ENCODE results near the gene SEPTIN1.

The SEPTIN1 gene

DNA sequence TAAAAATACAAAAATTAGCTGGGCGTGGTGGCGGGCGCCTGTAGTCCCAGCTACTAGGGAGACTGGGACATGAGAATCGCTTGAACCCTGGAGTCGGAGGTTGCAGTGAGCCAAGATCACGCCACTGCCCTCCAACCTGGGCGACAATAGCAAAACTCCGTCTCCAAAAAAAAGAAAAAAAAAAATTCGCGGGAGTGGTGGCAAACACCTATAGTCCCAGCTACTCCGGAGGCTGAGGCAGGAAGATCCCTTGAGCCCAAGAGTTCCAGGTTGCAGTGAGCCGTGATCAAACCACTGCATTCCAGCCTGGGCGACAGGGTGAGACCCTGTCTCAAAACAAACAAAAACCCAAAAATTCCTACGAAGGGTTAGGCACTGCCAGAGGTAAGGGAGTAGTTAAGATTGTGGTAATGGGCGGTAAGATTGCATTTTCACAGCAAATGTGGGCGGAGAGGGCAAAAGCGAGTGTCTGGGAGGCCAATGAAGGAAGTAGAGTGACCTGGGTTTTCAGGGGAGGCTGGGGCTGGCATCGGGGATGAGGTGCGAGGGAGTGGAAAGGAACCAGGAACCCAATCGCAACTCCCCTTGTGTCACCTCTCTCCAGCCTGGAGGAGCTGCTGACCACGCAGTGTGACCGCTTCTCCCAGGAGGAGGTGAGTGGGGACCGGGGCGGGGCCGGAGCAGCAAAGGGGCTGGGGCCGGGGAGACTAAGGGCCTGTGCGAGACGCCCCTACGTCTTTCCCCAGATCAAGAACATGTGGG, 5.1 kb downstream of the SEPTIN1 start:
- DNase-seq (ENCODE audit: low read depth): no peak

DNA sequence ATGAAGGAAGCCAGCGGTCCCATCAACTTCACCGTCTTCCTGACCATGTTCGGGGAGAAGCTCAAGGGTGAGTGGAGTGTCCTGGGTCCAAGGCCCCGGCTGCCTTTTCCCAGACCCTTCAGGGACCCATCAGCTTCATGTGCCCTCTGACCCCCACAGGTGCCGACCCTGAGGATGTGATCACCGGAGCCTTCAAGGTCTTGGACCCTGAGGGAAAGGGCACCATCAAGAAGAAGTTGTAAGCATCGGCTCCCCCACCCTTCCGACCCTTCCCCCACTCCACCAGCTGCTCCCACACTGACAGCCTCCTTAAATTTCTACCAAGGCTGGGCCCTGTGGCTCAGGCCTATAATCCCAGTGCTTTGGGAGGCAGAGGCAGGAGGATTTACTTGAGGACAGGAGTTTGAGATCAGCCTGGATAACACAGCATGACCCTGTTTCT, 5.9 kb downstream of the SEPTIN1 start:
- no peak for DNase-seq (ENCODE audit: low read depth)

DNA sequence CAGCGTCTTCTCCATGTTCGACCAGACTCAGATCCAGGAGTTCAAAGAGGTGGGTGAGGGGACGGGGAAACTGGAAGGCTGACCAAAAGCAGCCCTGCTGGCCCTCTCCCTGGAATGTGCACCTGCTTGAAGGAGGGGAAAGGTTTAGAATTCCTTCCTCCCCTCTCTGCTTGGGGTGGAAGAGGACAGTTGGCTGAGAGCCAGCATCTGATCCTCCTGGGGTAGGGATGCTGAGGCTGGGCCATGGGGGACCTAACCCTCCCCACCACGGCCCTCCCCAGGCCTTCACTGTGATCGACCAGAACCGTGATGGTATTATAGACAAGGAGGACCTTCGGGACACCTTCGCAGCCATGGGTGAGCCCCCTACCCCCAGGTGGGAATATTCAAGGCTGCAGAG, 6.5 kb downstream of the SEPTIN1 start:
- DNase-seq (ENCODE audit: low read depth): no peak

DNA sequence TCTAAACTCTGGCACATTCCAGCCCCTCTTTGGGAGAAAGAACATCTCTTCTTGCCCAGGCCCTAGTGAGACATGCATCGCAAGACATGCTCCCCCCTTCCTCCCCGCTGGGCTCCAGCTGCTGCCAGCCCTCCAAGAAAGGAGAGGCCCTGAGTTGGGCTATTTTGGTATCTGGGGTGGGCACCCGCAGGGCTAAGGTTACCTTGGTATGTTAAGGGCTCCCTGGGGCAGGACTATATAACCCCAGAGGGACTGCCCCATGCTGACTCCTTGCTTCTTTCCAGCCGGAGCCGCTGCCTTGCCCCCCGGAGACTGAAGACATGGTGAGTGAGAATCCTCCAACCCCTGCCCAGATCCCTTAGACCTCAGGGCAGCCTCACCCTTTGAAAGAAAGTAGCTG, 7.8 kb downstream of the SEPTIN1 start, which contains the start of gene MYL11:
Gene MYL11, plus strand, starts transcription at position 265 of the 400 bp plus-strand sequence. Its CDS starts 56 bp downstream, at position 321.
- no peak for DNase-seq (ENCODE audit: low read depth)

DNA sequence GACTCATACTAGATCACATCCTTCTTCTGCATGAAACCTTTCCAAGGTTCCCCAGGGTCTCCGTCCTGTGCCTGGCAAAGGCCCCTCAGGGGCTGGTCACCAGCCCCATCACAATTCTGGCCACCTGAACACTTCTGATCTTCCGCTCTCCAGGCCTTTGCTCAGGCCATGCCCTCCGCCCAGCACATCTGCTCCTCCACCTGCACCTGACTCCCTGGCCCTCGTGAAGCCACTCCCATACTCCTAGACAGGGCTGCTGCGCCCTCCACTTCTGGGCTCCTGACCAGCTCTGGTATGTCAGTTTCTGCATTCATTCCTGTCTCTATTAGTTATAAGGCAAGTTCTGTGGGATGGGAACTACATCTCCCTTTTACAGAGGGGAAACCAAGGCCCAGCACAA, 9.6 kb downstream of the SEPTIN1 start:
- DNase-seq (ENCODE audit: low read depth): no peak

DNA sequence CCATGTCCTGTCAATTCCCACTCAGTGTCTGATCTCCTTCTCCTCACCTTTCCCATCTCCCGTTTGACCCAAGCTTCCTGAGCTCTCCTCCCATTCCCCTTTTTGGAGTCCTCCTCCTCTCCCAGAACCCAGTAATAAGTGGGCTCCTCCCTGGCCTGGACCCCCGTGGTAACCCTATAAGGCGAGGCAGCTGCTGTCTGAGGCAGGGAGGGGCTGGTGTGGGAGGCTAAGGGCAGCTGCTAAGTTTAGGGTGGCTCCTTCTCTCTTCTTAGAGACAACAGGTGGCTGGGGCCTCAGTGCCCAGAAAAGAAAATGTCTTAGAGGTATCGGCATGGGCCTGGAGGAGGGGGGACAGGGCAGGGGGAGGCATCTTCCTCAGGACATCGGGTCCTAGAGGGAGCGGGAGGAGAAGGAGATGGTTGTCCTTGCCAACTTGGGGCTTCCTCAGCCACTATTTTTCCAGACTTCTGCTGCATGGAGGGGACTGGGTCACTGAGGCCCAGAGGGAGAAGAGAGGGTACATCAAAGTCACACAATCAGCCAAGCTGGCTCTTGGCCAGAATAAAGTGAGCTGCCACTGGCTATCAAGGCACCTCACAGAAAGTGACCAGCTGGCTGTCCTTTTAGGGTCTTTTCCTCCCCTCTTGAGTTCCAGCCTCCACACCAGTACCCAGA, 10.2 kb downstream of the SEPTIN1 start:
- DNase-seq (ENCODE audit: low read depth): no peak

DNA sequence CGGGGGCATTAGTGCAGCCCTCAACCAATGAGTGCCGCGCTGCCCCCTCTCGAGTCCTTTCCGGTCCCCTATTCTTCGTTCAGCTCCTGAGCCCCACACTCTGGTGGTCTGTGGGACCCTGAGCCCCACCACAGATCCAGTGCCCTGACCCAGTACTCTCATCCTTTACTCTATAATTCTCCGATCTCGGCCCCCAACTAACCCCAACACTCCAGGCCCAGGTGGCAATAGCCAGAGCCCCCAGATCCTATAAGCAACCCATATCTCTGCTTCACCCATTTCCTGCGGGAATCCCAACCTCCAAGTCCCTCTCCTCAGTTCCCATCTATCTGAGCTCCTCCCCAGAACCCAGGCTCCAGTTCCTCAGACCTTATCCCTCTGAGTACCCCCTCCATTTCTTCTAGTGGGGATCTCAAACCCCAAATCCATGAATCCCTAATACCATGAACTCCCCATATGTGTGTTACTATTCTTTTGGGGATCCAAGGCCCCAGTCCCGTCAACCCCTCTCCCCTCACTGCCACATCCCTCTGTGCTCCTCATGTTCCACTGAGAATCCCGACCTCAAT, 11.0 kb downstream of the SEPTIN1 start:
- no peak for DNase-seq (ENCODE audit: low read depth)

DNA sequence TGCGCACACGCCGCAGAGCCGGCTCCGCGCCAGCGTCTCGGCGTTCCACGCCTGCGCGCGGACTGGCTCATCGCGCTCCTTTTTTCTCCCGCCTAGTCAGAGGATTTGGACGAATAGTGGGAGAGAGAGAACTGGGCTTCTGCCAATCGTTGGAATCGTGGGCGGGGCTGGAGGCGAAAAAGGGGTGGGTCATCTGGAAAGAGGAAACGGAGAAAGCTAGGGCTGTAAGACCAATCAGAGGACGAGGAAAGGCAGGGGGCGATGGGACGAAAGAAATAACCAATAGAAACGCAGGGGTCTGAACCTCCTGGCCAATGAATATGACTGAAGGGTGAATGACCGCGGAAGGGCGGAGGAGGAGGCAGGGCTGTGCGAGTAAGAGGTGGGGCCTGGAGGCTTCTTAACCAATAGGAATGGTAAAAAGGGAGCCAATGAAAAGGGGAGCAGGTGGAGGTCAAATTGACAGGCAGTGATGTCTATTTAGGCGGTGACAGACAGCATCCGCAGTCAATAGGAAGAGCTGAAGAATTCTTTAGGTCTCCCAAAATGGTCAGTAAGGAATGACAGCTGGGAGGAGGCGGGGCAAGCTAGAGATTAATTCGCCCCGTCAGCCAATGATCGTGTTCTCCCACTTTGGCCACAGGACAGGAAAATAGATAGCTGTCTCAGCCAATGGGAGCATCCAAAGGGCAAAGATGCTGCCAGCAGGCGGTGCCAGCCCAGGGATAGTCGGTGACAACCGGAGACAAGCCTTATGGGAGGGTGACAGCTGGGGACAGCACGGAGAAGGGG, 11.7 kb downstream of the SEPTIN1 start, which contains the start of gene TBC1D10B:
Gene TBC1D10B, minus strand, starts transcription at position 39 of the 792 bp plus-strand sequence. CDS start 311 bp downstream, outside the sequence.
- peak; percentile 100 for DNase-seq (ENCODE audit: low read depth)

DNA sequence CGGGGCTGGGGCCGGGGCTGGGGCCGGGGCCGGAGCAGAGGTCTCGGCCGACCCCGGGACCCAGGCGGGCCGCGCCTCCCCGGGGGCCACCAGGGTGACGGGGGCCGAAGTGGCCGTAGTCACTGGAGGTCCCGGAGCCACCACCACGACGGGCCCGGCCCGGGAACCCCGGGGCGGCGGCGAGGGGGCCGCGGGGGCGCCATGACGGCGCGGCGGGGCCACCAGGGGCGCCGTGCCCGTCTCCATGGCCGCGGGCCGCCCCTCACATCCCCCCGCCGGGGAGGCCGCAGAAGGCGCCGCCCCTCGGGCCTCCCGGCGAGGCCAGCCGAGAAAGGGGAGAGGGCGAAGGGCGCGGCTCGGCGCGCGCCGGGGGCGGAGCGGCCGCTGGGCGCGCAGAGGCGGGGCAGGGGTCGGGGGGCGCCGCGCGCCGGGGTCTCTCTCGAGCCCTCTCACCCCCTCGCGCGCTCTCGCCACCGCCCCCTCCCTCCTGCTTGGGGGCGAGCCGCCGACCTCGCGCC, 12.4 kb downstream of the SEPTIN1 start:
- no peak for DNase-seq (ENCODE audit: low read depth)

DNA sequence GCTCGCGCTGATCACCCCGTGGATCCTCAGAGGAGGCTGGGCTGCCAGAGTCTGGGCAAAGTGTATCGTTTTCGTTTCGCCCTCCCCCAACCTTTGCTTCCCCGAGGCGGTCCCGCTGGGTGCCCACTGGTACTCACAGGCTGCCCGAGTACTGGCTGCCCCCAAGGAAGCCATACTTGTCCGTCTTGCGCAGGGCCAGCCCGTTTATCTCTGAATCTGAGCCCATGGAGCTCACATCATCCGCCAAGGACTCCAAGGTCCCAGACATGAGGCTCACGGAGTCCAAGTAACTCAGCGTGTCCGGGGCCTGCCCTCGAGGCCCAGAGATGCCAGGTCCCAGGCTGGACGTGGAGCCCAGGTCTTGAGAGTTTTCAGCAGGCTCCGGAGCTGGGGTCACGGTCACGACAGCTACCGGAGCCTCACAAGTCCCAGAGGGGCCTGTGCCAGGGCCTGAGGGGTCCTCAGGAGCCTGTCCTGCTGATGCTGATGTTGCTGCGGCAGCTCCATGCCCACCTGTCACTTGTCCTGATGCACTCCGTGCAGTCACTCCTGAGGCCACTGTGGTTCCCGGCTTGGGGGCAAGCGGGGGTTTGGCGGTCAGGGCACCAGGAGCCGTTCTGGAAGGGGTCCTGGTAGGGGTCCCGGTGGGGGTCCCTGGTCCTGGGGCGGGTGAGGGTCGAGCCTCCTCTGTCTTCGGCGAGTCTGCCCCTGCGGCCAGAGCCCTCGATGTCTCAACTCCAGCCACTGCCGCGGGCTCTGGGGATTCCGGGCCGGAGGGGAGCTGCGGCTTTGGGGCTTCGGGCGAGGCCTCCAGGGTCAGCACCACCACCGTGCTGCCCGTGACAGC, 13.0 kb downstream of the SEPTIN1 start:
- DNase-seq (ENCODE audit: low read depth): no peak

DNA sequence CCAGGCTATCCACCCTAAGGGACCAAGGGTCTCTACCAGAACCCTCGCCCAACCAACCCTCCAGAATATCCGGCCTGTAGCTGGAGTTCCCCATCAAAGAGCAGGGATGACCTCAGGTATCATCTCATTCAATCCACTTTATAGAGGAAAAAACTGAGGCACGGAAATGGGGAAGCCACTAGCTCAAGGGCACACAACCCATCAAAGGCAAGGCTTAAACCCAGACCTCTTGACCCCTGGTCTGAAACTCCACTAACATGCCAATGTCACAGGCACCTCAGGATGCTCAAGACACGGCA, 13.6 kb downstream of the SEPTIN1 start:
- DNase-seq (ENCODE audit: low read depth): no peak

DNA sequence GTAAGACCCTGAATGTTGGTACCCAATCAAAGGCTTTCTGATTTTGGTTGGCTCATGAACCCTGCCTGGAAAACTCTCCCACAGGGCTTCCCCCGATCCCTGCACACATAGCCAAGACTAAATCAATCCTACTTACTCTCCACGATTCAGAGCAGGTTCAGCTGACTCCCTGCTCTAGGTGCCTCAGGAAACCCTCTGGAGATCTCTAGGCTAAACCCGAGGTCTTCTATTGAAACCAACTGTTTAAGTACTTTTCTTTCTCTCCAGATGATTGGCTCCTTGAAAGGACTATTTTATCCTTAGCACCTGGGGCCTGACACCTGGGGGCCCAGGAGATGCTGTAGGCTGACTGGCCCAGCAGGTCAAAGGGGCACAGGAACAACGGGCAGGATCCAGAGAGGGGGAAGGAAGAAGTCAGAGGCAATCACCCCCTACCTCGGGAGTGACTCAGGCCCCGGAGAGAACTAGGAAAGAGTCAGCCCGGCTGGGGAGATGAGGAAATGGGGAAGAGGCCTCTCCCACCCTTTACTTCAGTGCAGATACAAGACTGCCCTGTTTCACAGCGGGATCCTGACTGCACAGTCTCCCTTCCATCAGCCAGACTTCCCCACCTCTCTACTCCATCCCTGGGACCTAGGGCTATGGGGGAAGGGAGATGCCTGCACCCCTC, 14.1 kb downstream of the SEPTIN1 start:
- DNase-seq (ENCODE audit: low read depth): peak; percentile 72

DNA sequence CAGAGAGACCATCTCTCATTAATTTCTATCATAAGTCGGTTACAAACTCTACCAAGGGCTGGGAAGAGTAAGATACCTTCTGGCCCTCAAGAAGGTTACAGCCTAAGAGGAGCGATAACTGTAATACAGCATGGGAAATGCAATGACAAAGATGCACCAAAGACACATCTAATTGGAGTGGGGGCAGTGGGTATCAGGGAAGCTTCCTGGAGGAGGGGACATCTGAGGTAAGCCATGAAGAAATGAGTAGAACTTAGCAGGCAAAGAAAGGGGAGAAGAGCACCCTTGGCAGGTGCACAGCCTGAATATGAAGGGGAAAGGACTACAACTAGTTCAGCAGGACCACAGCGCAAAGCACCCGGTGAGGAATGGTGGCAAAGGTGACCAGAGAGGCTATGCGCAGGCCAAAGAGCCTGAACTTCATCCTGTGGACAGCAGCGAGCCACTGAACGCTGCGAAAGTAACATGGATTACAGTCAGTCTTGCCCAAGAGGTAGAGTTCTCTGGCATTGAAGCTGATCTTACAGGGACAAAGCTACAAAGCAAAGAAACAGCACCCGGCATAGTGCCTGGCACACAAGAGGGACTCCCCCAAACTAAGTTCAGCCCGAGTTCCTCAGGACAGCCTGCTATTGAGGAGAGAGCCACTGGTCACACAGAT, 14.9 kb downstream of the SEPTIN1 start:
- no peak for DNase-seq (ENCODE audit: low read depth)

DNA sequence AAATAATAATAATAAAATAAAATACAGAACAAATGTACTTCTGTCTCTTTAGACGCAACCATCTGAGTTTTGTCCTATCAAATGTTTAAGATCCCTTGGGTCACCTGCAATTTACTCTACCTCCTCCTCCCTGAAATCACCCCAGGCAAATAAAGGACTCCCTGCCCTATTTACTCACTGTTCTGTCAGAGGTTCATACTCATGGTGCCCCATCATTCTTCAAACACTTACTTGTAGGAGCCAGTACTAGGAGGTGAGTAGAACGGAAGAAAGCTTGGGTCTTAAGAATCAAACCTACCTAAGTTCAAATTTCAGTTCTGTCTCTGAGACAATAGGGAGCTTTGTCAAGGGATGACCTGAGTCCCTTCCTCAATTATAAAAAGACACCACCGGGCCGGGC, 15.8 kb downstream of the SEPTIN1 start:
- no peak for DNase-seq (ENCODE audit: low read depth)

DNA sequence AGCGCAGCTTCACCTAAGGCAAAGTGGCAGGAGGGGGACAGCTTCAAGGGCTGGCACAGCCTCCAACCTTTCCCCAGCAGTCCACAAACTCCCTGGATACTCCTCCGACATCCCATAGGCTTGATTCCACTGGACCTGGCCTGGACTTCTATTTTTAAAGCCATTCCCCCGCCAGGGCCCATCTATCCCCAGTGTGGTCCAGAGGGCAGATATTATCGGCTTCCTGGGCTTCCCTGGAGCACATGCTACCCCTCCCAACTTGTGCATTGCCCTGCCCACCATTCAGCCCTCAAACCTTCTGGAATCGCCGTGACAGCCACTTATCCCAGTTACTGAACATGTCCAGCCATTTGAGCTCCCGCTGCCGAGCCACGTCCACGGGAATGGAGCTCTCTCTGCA, 17.2 kb downstream of the SEPTIN1 start:
- no peak for DNase-seq (ENCODE audit: low read depth)

DNA sequence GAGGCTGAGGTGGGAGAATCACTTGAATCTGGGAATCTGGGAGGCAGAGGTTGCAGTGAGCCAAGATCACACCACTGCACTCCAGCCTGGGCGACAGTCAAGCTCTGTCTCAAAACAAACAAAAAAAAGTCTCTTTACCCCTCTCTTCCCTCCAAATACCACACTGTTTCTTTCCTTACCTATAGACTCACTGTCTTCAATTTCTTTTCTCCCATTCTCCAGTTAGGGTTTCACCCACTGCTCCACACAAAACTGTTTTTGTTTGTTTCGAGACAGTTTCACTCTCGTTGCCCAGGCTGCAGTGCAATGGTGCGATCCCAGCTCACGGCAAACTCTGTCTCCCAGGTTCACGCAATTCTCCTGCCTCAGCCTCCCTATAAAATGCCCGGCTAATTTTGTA, 21.2 kb downstream of the SEPTIN1 start:
- DNase-seq (ENCODE audit: low read depth): no peak

DNA sequence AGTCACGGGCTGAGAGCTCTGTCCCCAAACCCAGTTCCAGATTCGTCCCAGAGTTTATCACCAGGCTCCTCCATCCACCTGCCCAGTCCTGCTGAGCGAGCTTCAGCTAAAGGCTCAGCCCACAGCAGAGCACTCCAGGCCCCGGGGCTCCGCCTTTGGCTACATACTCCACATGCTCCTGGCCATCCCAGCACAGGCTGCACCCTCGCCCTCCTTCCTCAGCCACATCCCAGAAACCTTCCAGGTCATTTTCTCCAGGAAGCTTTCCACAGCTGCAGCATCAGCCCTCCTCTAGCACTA, 22.5 kb downstream of the SEPTIN1 start:
- DNase-seq (ENCODE audit: low read depth): no peak

DNA sequence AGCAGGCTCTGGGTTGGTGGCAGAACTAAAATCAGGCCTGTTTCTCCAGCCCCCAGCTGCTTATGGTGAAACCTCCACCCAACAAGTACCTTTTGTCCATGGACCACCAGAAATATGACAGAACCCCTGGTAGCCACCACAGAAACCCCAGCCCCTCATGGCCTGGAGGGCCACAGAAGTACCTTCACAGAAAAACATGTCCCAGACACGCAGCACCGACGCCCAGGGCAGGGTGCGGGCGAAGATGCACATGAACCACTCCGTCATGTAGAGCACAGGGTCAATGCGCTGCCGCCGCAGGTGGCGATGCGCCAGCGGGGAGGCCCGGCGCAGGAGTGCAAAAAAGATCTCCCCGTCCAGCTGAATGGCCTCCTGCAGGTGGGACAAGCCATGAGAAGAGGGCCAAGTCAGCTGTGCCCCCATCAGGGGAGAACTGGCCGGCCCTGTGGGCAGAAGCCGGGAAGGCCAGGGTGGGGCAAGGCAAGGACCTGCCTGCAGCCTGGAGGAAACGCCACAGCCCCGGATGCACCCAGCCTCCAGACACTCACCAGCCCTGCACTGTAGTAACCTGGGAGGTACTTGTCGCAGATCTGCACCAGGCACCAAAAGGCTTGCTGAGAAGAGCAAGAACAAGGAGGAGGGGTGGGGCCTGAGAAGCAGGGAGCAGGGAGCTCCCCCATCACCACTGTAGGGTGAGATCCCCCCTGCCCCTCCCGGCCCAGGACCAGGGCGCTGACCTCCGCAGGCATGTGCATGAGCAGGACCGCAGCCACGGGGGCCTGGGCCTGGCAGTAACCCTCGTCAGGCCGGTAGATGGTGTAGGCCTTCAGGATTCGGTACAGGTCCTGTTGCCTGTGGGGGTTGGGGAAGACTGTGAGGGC, 23.1 kb downstream of the SEPTIN1 start:
- DNase-seq (ENCODE audit: low read depth): no peak

DNA sequence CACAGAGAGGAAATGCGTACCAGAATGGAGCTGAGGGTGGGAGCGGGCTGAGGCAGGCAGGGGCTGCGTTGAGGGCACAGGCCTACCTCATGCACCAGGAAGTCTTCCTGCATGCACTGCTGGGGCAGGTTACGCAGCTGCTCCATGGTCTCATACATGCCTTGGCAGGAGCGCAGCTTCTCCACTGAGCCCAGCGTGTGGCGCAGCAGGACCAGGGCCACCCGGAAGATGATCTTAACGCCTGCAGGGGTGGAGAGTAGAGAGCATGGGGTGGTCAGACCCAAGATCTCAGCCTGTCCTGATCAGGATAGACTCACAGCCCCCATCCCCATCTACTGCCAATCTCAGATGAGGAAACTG, 23.8 kb downstream of the SEPTIN1 start:
- DNase-seq (ENCODE audit: low read depth): no peak

Data from amniotic epithelial cell (primary cell).